Measurements from ENCODE around the gene ANKRD34A.
"Not testable (repeated sequence)": the region's sequence is repeated elsewhere in the genome, so short reads cannot be mapped to it uniquely, and the experiment has no call there.

ANKRD34A gene

GRCh38 chr1:145944532-145944931 is 19.8 kb downstream of the ANKRD34A start:
- DNase-seq (ENCODE audit: low read depth), result no peak

GRCh38 chr1:145942871-145943270 is 21.5 kb downstream of the ANKRD34A start:
- no peak for DNase-seq (ENCODE audit: low read depth)

- no peak for DNase-seq (ENCODE audit: low read depth)
Observed at GRCh38 chr1:145942405-145942804, 22.0 kb downstream of the ANKRD34A start.

GRCh38 chr1:145937436-145937835 is 26.9 kb downstream of the ANKRD34A start:
- DNase-seq (ENCODE audit: low read depth), result no peak

GRCh38 chr1:145936247-145936646 is 28.1 kb downstream of the ANKRD34A start:
- no peak for DNase-seq (ENCODE audit: low read depth)

- DNase-seq (ENCODE audit: low read depth), result no peak
Observed at GRCh38 chr1:145935708-145936107, 28.7 kb downstream of the ANKRD34A start.

GRCh38 chr1:145932522-145933009 is 31.8 kb downstream of the ANKRD34A start:
- not testable (repeated sequence) for DNase-seq (ENCODE audit: low read depth)

GRCh38 chr1:145927916-145928643 is 36.3 kb downstream of the ANKRD34A start:
- no peak for DNase-seq (ENCODE audit: low read depth)

- DNase-seq (ENCODE audit: low read depth), result peak; percentile 97
Observed at GRCh38 chr1:145927063-145927886, 37.1 kb downstream of the ANKRD34A start, which contains the start of gene RBM8A. Gene RBM8A, minus strand, starts transcription at chr1:145927484. Its CDS starts 58 bp downstream, at chr1:145927426.

GRCh38 chr1:145926686-145927062 is 37.7 kb downstream of the ANKRD34A start:
- DNase-seq (ENCODE audit: low read depth), result no peak

GRCh38 chr1:145922266-145922665 is 42.1 kb downstream of the ANKRD34A start:
- peak; percentile 28 for DNase-seq (ENCODE audit: low read depth)

GRCh38 chr1:145920297-145920696 is 44.1 kb downstream of the ANKRD34A start:
- DNase-seq (ENCODE audit: low read depth), result not testable (repeated sequence)

GRCh38 chr1:145918992-145919939 is 45.1 kb downstream of the ANKRD34A start:
- peak; percentile 17 for DNase-seq (ENCODE audit: low read depth)

GRCh38 chr1:145918144-145918991 is 46.0 kb downstream of the ANKRD34A start, which contains the start of gene PEX11B:
Gene PEX11B, minus strand, starts transcription at chr1:145918717. Its CDS starts 29 bp downstream, at chr1:145918688.
- peak; percentile 50 for DNase-seq (ENCODE audit: low read depth)

- no peak for DNase-seq (ENCODE audit: low read depth)
Observed at GRCh38 chr1:145917595-145917994, 46.8 kb downstream of the ANKRD34A start.

- DNase-seq (ENCODE audit: low read depth), result no peak
Observed at GRCh38 chr1:145916745-145917144, 47.6 kb downstream of the ANKRD34A start.

GRCh38 chr1:145912128-145912641 is 52.2 kb downstream of the ANKRD34A start:
- no peak for DNase-seq (ENCODE audit: low read depth)
